Activated B cell treated with CpG ODN at 0.5 μM for 24 hours (primary cell): ENCODE measurements around the gene CST4. TPM values are rescaled to one million over a fixed set of nuclear protein-coding genes. Genes with fewer than 3 reads are reported as not detected.

Experiments used
- ATAC-seq: fragments of 200-7000 bp; cut with Tn5 transposase; one replicate; pipeline ENCODE4 v1.10.0; 2021; ENCODE audit warnings: low read depth, mild to moderate bottlenecking, moderate library complexity
- CTCF ChIA-PET: fragments of 350-600 bp; sonication (Branson Sonifier 250); formaldehyde crosslinking; loops from one replicate; lab custom pipeline; 2021; ENCODE audit warnings: antibody characterized with exemption; lab: Charles Lee
- POLR2A ChIA-PET: fragments of 350-600 bp; sonication (Branson Sonifier 250); formaldehyde crosslinking; loops from one replicate; lab custom pipeline; 2021; ENCODE audit warnings: antibody characterized with exemption; lab: Charles Lee
- DNase-seq: peaks from one replicate; pipeline ENCODE4 v3.0.0; 2022
- H3K27ac Mint-ChIP-seq: one replicate; pipeline ENCODE4 v1.8.0; 2020; ENCODE audit warnings: mixed read lengths
- H3K27me3 Mint-ChIP-seq: one replicate; pipeline ENCODE4 v1.8.0; 2021; ENCODE audit warnings: mixed read lengths
- H3K36me3 Mint-ChIP-seq: one replicate; pipeline ENCODE4 v1.8.0; 2021; ENCODE audit warnings: low read depth, mixed read lengths
- H3K4me1 Mint-ChIP-seq: one replicate; pipeline ENCODE4 v1.8.0; 2021; ENCODE audit warnings: mixed read lengths
- H3K4me3 Mint-ChIP-seq: one replicate; pipeline ENCODE4 v1.8.0; 2020; ENCODE audit warnings: mild to moderate bottlenecking, mixed read lengths
- H3K9me3 Mint-ChIP-seq: one replicate; pipeline ENCODE4 v1.8.0; 2020; ENCODE audit warnings: mixed read lengths
- intact Hi-C: fragments of 100-400 bp; cut with micrococcal nuclease; formaldehyde crosslinking; loops from one replicate; pipeline ENCODE4 v1.15.1; 2024
- total RNA-seq: library from RNA; stranded (reverse); gene quantifications from 2 replicates; pipeline ENCODE4 v1.2.3, GENCODE V29; 2022
- TF ChIP-seq, protein P1 (sequence below): fragments of 200-600 bp; IDR thresholded peaks from one replicate; pipeline ENCODE4 v1.8.0; 2022; ENCODE audit warnings: antibody characterized with exemption, mild to moderate bottlenecking

Gene CST4
- total RNA-seq, 1 donor from 2014 or later: not detected

DNA sequence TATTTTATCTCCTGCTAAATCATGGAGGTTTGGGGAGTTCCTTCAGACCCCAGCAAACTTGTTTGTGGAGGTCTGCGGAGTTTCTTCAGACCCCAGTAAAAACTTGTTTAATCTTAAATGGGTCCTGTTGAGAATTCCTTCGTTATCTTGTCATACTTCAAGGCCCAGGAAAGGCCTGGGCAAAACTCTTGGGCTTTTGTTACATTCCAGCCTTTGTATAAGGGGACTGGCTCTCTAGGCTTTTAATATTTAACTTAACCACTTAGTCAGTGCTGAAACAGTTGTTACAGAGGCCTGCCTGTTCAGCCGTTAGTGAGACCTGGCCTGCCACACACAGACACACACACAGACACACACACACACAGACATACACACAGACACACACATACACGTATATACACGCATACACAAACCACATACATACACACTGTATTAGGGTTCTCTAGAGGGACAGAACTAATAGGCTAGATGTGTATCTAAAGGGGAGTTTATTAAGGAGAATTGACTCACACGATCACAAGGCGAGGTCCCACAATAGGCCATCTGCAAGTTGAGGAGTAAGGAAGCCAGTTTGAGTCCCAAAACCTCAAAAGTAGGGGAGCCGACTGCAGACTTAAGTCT, 29.7 kb downstream of the CST4 start:
- intact Hi-C loops: no loop called here
- no peak for DNase-seq
- ChIA-PET CTCF (no interaction called here), POLR2A (no interaction called here)
- Mint-ChIP-seq H3K27ac (no peak overlapping the region), H3K4me3 (no peak overlapping the region), H3K27me3 (peaks cover 2% of the 10 kb centered on the region), H3K4me1 (peaks cover 11% of the 10 kb centered on the region), H3K36me3 (no peaks in the 10 kb centered on the region), H3K9me3 (no peaks in the 10 kb centered on the region)
- no peak for ATAC-seq
- TF ChIP-seq, protein P1, sequence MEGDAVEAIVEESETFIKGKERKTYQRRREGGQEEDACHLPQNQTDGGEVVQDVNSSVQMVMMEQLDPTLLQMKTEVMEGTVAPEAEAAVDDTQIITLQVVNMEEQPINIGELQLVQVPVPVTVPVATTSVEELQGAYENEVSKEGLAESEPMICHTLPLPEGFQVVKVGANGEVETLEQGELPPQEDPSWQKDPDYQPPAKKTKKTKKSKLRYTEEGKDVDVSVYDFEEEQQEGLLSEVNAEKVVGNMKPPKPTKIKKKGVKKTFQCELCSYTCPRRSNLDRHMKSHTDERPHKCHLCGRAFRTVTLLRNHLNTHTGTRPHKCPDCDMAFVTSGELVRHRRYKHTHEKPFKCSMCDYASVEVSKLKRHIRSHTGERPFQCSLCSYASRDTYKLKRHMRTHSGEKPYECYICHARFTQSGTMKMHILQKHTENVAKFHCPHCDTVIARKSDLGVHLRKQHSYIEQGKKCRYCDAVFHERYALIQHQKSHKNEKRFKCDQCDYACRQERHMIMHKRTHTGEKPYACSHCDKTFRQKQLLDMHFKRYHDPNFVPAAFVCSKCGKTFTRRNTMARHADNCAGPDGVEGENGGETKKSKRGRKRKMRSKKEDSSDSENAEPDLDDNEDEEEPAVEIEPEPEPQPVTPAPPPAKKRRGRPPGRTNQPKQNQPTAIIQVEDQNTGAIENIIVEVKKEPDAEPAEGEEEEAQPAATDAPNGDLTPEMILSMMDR: no peak

DNA sequence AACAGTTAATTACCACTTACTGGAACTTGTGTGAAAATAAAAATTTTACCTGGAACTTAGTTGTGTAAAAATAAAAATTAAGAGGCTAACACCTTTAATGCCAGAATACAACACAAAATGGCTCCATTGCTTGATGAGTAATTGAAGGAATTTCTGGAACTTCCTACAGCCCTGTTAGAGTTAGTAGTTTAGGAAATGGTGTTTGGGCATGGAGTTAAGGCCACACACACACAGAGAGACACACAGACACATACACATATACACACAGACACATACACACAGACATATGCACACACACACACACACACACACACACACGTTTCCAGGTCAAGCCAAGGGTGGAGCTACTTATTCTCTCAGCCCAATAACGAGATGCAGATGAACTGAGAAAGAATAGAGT, 30.5 kb downstream of the CST4 start:
- CTCF ChIA-PET: no interaction called here
- H3K4me3 Mint-ChIP-seq: no peak overlapping the region
- POLR2A ChIA-PET: no interaction called here
- H3K4me1 Mint-ChIP-seq: peaks cover 11% of the 10 kb centered on the region
- peaks cover 7% of the 10 kb centered on the region for H3K27me3 Mint-ChIP-seq
- TF ChIP-seq, protein P1: no peak
- H3K36me3 Mint-ChIP-seq: no peaks in the 10 kb centered on the region
- DNase-seq: no peak
- intact Hi-C loops: no loop called here
- ATAC-seq: no peak
- H3K9me3 Mint-ChIP-seq: no peaks in the 10 kb centered on the region
- no peak overlapping the region for H3K27ac Mint-ChIP-seq

DNA sequence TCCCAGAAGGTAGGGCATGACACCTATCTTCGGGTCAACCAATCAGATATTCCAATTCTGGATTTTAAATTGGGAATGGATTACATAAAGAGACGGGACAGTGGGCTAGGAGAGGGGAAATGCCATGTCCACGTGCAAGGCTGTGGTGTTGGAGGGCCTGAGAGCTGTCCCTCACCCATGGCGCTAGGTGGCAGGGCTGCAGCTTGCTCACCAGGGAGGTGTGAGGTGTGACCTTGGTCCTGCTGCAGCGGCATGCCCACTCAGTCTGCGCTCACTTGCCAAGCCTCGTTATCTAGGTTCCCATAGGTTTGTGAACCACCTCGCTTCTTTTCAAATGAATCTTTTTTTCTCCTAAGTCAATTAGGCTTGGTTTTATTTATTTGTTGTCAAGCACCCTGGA, 31.6 kb downstream of the CST4 start:
- Mint-ChIP-seq H3K4me1 (peaks cover 11% of the 10 kb centered on the region), H3K27ac (no peak overlapping the region), H3K9me3 (no peaks in the 10 kb centered on the region), H3K27me3 (peaks cover 7% of the 10 kb centered on the region), H3K36me3 (no peaks in the 10 kb centered on the region), H3K4me3 (no peak overlapping the region)
- ChIA-PET POLR2A (no interaction called here), CTCF (no interaction called here)
- DNase-seq: no peak
- intact Hi-C loops: no loop called here
- TF ChIP-seq, protein P1: no peak
- no peak for ATAC-seq

DNA sequence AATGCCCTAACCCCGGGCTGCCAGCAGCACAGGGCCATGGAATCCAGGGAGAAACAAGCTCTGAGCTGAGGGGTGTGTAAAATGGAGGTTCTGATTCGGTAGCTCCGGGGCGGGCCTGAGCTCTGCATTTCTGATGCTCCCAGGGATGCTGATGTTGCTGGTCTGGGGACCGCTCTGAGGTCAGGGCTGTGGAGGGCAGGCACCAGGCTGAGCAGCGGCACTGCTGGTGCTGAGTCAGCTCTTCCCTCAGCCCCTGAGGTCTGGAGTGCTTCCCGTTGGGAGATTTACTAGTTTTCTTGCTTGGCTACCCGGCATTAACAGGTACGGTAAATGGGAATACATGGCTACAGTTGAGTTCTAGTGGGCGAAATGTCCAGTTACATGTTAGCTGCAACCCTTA, 32.5 kb downstream of the CST4 start:
- no peak overlapping the region for H3K4me3 Mint-ChIP-seq
- TF ChIP-seq, protein P1: no peak
- no peak overlapping the region for H3K27ac Mint-ChIP-seq
- H3K9me3 Mint-ChIP-seq: no peaks in the 10 kb centered on the region
- DNase-seq: no peak
- peaks cover 7% of the 10 kb centered on the region for H3K27me3 Mint-ChIP-seq
- ChIA-PET CTCF (no interaction called here), POLR2A (no interaction called here)
- ATAC-seq: no peak
- intact Hi-C loops: no loop called here
- H3K4me1 Mint-ChIP-seq: peaks cover 11% of the 10 kb centered on the region
- H3K36me3 Mint-ChIP-seq: no peaks in the 10 kb centered on the region

DNA sequence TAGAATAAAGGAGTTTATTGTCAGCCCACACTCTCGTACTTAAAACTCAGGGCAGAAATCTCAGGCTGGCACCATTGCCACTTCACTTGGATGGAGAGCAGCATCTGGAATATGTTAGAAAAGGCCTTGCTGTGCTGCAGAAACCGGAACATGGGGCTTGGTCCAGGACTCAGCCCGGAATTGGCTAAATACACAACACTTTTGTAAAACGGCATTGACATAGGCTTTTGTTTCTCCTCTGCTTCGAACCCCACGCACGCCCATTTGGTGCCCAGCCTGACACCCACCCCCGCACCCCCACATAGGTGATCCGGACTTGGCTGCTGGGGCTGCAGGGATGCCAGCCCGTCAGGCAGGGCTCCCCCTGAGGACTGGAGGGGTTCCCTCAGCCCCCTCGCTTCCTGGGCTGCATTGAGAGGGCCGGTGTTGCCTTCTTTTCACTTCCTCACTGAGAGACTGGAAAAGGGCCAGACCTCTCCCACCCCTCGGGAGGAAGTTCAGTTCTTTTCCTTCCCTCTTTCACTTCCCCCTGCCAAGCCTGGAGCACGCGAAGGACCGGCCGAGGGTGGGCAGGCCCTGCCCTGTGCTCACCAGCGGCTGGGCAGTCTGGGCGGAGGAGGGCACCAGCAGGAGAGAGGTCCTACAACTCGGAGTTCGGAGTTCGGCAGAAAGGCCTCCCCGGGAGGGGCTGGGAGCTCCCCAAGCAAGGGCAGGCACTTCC, 33.2 kb downstream of the CST4 start:
- H3K27ac Mint-ChIP-seq: no peak overlapping the region
- ChIA-PET CTCF (no interaction called here), POLR2A (no interaction called here)
- H3K4me1 Mint-ChIP-seq: peaks cover 11% of the 10 kb centered on the region
- ATAC-seq (no peak), DNase-seq (no peak)
- intact Hi-C loops: no loop called here
- TF ChIP-seq, protein P1: no peak
- H3K36me3 Mint-ChIP-seq: no peaks in the 10 kb centered on the region
- peaks cover 9% of the 10 kb centered on the region for H3K27me3 Mint-ChIP-seq
- no peaks in the 10 kb centered on the region for H3K9me3 Mint-ChIP-seq
- H3K4me3 Mint-ChIP-seq: no peak overlapping the region
